NCI-H146 treated with DMSO at 0.1 percent for 48 hours (cell line): Measurements from ENCODE around the gene MINDY3.
"Not testable (repeated sequence)": the region's sequence is repeated elsewhere in the genome, so short reads cannot be mapped to it uniquely, and the experiment has no call there.

Experiments
- DNase-seq: peaks from one replicate; lab custom pipeline; 2025; ENCODE audit not compliant: unreplicated experiment; lab: John Stamatoyannopoulos, UW

Gene MINDY3

GRCh38 chr10:15781381-15781960, 78.8 kb downstream of the MINDY3 start:
- no peak for DNase-seq

GRCh38 chr10:15780353-15781135, 79.8 kb downstream of the MINDY3 start:
- DNase-seq, result no peak

GRCh38 chr10:15775513-15775912, 84.8 kb downstream of the MINDY3 start:
- no peak for DNase-seq

GRCh38 chr10:15774534-15774933, 85.8 kb downstream of the MINDY3 start:
- not testable (repeated sequence) for DNase-seq

GRCh38 chr10:15764892-15765454, 95.3 kb downstream of the MINDY3 start:
- DNase-seq, result no peak

- no peak for DNase-seq
These were observed 97.3 kb downstream of the MINDY3 start for GRCh38 chr10:15763006-15763405.

- DNase-seq, result not testable (repeated sequence)
These were observed 98.1 kb downstream of the MINDY3 start for GRCh38 chr10:15762239-15762638.

- DNase-seq, result not testable (repeated sequence)
These were observed 99.1 kb downstream of the MINDY3 start for GRCh38 chr10:15761224-15761623.

GRCh38 chr10:15760681-15761080, 99.6 kb downstream of the MINDY3 start:
- no peak for DNase-seq

- no peak for DNase-seq
These were observed 101.0 kb downstream of the MINDY3 start for GRCh38 chr10:15759265-15759664.

- DNase-seq, result no peak
These were observed 101.7 kb downstream of the MINDY3 start for GRCh38 chr10:15758618-15759017.

GRCh38 chr10:15754937-15755336, 105.4 kb downstream of the MINDY3 start:
- DNase-seq, result no peak

- DNase-seq, result no peak
These were observed 109.3 kb downstream of the MINDY3 start for GRCh38 chr10:15751046-15751445.

- DNase-seq, result no peak
These were observed 112.2 kb downstream of the MINDY3 start for GRCh38 chr10:15748126-15748525.

- no peak for DNase-seq
These were observed 112.7 kb downstream of the MINDY3 start for GRCh38 chr10:15747632-15748031.

GRCh38 chr10:15745751-15746150, 114.6 kb downstream of the MINDY3 start:
- no peak for DNase-seq

- DNase-seq, result peak; percentile 36
These were observed 116.0 kb downstream of the MINDY3 start for GRCh38 chr10:15744217-15744865.

GRCh38 chr10:15743443-15743842, 116.9 kb downstream of the MINDY3 start:
- DNase-seq, result no peak

GRCh38 chr10:15742836-15743235, 117.5 kb downstream of the MINDY3 start:
- no peak for DNase-seq

GRCh38 chr10:15742102-15742501, 118.2 kb downstream of the MINDY3 start:
- no peak for DNase-seq

GRCh38 chr10:15741581-15741980, 118.7 kb downstream of the MINDY3 start:
- no peak for DNase-seq

- no peak for DNase-seq
These were observed 120.0 kb downstream of the MINDY3 start for GRCh38 chr10:15740261-15740660.
